ENCODE data around the gene RPS16. TPM values are rescaled to one million over a fixed set of nuclear protein-coding genes. Genes with fewer than 3 reads are reported as not detected.

RPS16 gene
- total RNA-seq, 6 donors from 2014 or later = 634 to 2,303 (median 1,625) TPM

- H3K4me1 ChIP-seq = no peaks in the 10 kb centered on the region
- TF ChIP-seq POLR2A (IDR thresholded peaks at IDR 0.05) (no peak), EP300 (IDR thresholded peaks at IDR 0.05) (no peak), POLR2AphosphoS5 (IDR thresholded peaks at IDR 0.05) (no peak)
- TF ChIP-seq, protein P1, sequence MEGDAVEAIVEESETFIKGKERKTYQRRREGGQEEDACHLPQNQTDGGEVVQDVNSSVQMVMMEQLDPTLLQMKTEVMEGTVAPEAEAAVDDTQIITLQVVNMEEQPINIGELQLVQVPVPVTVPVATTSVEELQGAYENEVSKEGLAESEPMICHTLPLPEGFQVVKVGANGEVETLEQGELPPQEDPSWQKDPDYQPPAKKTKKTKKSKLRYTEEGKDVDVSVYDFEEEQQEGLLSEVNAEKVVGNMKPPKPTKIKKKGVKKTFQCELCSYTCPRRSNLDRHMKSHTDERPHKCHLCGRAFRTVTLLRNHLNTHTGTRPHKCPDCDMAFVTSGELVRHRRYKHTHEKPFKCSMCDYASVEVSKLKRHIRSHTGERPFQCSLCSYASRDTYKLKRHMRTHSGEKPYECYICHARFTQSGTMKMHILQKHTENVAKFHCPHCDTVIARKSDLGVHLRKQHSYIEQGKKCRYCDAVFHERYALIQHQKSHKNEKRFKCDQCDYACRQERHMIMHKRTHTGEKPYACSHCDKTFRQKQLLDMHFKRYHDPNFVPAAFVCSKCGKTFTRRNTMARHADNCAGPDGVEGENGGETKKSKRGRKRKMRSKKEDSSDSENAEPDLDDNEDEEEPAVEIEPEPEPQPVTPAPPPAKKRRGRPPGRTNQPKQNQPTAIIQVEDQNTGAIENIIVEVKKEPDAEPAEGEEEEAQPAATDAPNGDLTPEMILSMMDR (IDR thresholded peaks at IDR 0.05) = no peak
- ATAC-seq (ENCODE audit: low FRiP score in 2 of 2) (no peak), DNase-seq (no peak)
- H3K4me3 ChIP-seq = no peak overlapping the region
- H3K27me3 ChIP-seq = no peaks in the 10 kb centered on the region
- 88 to 89% methylated on average over 6 of the region's 6 CpGs for WGBS, 2 donors
- peaks cover 73 to 100% (median 99%) of the 10 kb centered on the region in 4 donors for H3K36me3 ChIP-seq
- H3K27ac ChIP-seq = no peak overlapping the region
- H3K9me3 ChIP-seq = no peaks in the 10 kb centered on the region
These were observed 33.8 kb upstream of the RPS16 start for GRCh38 chr19:39469567-39469966.

- ATAC-seq (ENCODE audit: low FRiP score in 2 of 2) = no peak
- TF ChIP-seq, protein P1 (IDR thresholded peaks at IDR 0.05) = no peak
- no peak for TF ChIP-seq POLR2A (IDR thresholded peaks at IDR 0.05)
- H3K4me1 ChIP-seq = no peaks in the 10 kb centered on the region
- no peak for DNase-seq
- WGBS, 2 donors = 89 to 93% methylated on average over 11 of the region's 11 CpGs
- no peaks in the 10 kb centered on the region for H3K27me3 ChIP-seq
- no peak overlapping the region for H3K4me3 ChIP-seq
- no peaks in the 10 kb centered on the region for H3K9me3 ChIP-seq
- no peak overlapping the region for H3K27ac ChIP-seq
- H3K36me3 ChIP-seq = peaks cover 72 to 100% (median 97%) of the 10 kb centered on the region in 4 donors
These were observed 33.3 kb upstream of the RPS16 start for GRCh38 chr19:39469036-39469435.

- peaks cover 63 to 98% (median 88%) of the 10 kb centered on the region in 4 donors for H3K36me3 ChIP-seq
These were observed 32.2 kb upstream of the RPS16 start for GRCh38 chr19:39467941-39468340.

GRCh38 chr19:39465956-39466747, 30.4 kb upstream of the RPS16 start:
- TF ChIP-seq POLR2A (IDR thresholded peaks at IDR 0.05) = no peak
- TF ChIP-seq EP300 (IDR thresholded peaks at IDR 0.05) = no peak
- TF ChIP-seq POLR2AphosphoS5 (IDR thresholded peaks at IDR 0.05) = no peak
- TF ChIP-seq, protein P1 (IDR thresholded peaks at IDR 0.05) = no peak
- 95 to 97% methylated on average over 18 of the region's 18 CpGs for WGBS, 2 donors

More at GRCh38 chr19:39467941-39468340, 32.2 kb upstream of the RPS16 start:
- no peak overlapping the region for H3K27ac ChIP-seq
- DNase-seq (no peak), ATAC-seq (ENCODE audit: low FRiP score in 2 of 2) (no peak)
- TF ChIP-seq EP300 (IDR thresholded peaks at IDR 0.05) (no peak), POLR2A (IDR thresholded peaks at IDR 0.05) (no peak), POLR2AphosphoS5 (IDR thresholded peaks at IDR 0.05) (no peak)
- TF ChIP-seq, protein P1 (IDR thresholded peaks at IDR 0.05) = no peak
- no peaks in the 10 kb centered on the region for H3K4me1 ChIP-seq
- no peaks in the 10 kb centered on the region for H3K9me3 ChIP-seq
- H3K27me3 ChIP-seq = no peaks in the 10 kb centered on the region
- 96% methylated on average over 7 of the region's 7 CpGs; no CpG with 5 or more reads in 1 of the 2 donors for WGBS, 2 donors
- no peak overlapping the region for H3K4me3 ChIP-seq

More at GRCh38 chr19:39465956-39466747, 30.4 kb upstream of the RPS16 start:
- H3K36me3 ChIP-seq = peaks cover 49 to 95% (median 78%) of the 10 kb centered on the region in 4 donors
- H3K27me3 ChIP-seq = no peaks in the 10 kb centered on the region
- H3K4me1 ChIP-seq = no peaks in the 10 kb centered on the region
- H3K9me3 ChIP-seq = no peaks in the 10 kb centered on the region
- DNase-seq = no peak
- no peak overlapping the region for H3K4me3 ChIP-seq
- ATAC-seq (ENCODE audit: low FRiP score in 2 of 2) = no peak
- H3K27ac ChIP-seq = no peak overlapping the region
